Lower leg skin (tissue), 3 donors: Measurements from ENCODE around the gene ZSWIM6.

Experiments
- CTCF ChIP-seq, 3 donors: fragments of 450-650 bp; IDR thresholded peaks; one replicate each; pipeline ENCODE4 v1.5.1; 2016; ENCODE audit warnings: antibody characterized with exemption in 3 of 3, mild to moderate bottlenecking in 3 of 3, moderate library complexity in 2 of 3
- POLR2A ChIP-seq, 2 donors: fragments of 450-650 bp; IDR thresholded peaks; one replicate each; pipeline ENCODE4 v1.6.1; 2016 to 2017; ENCODE audit warnings: antibody characterized with exemption in 2 of 2, mild to moderate bottlenecking in 1 of 2, moderate library complexity in 1 of 2

GRCh38 chr5:61532983-61533382 lies 200.9 kb downstream of the ZSWIM6 start:
- TF ChIP-seq CTCF (IDR thresholded peaks at IDR 0.05) (no peak), POLR2A (IDR thresholded peaks at IDR 0.05) (no peak)
